Gastroesophageal sphincter (tissue), 3 donors: ENCODE data around the gene SEMA6A.

Source experiments
- POLR2A ChIP-seq, 2 donors: fragments of 450-650 bp; IDR thresholded peaks; one replicate each; pipeline ENCODE4 v1.6.1; 2017; ENCODE audit warnings: antibody characterized with exemption in 2 of 2, mild to moderate bottlenecking in 2 of 2, moderate library complexity in 1 of 2
- POLR2AphosphoS5 ChIP-seq: sonication (generic); formaldehyde crosslinking; IDR thresholded peaks from one replicate; pipeline ENCODE4 v1.6.1; 2017; ENCODE audit warnings: antibody characterized with exemption
- TF ChIP-seq, protein P1 (sequence below), 4 experiments: fragments of 200-600 bp in 2 of 4; fragments of 450-650 bp in 2 of 4; sonication (generic) in 1 of 4; IDR thresholded peaks; one replicate each; pipeline ENCODE4 v1.5.1; 2017 to 2019; ENCODE audit warnings: antibody characterized with exemption in 4 of 4, mild to moderate bottlenecking in 2 of 4, moderate library complexity in 2 of 4

DNA sequence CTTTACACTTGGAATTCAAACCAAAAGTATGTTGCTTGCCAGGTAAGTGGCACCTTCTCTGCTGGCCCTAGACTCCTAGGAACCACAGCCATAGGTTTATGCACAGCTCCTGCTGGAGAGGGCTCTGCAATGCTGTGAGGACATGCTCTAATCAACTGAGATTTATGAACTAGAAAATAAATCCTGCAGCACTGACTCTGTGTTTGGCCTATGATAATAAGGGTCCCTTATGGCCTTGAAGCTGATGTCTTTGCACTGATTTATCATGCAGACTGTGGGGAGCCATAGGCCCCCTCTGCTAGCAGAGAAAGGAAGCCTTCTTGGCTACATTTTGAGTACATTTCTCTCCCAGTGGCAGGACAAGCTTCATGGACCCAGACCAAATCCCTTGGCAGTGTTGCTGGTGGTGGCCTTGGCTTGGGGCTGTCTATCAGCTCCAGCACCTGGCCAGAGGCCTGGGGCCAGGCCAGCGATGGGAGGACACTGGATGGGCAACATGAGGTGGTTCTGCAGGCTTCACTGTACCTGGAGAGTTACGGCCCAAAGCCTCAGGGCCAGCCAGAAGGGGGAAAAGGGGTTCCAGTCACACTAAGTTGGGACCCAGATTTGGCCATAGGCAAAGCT lies 178.0 kb downstream of the SEMA6A start:
- TF ChIP-seq POLR2A (IDR thresholded peaks at IDR 0.05): no peak
- TF ChIP-seq, protein P1, sequence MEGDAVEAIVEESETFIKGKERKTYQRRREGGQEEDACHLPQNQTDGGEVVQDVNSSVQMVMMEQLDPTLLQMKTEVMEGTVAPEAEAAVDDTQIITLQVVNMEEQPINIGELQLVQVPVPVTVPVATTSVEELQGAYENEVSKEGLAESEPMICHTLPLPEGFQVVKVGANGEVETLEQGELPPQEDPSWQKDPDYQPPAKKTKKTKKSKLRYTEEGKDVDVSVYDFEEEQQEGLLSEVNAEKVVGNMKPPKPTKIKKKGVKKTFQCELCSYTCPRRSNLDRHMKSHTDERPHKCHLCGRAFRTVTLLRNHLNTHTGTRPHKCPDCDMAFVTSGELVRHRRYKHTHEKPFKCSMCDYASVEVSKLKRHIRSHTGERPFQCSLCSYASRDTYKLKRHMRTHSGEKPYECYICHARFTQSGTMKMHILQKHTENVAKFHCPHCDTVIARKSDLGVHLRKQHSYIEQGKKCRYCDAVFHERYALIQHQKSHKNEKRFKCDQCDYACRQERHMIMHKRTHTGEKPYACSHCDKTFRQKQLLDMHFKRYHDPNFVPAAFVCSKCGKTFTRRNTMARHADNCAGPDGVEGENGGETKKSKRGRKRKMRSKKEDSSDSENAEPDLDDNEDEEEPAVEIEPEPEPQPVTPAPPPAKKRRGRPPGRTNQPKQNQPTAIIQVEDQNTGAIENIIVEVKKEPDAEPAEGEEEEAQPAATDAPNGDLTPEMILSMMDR (IDR thresholded peaks at IDR 0.05): no peak
- TF ChIP-seq POLR2AphosphoS5: no peak
